CD4-positive, alpha-beta T cell treated with Interleukin-17A for 1 hour (primary cell): ENCODE measurements around the gene LEPROT.

Experiments used
- DNase-seq: peaks from one replicate; pipeline ENCODE4 v3.0.0-alpha.2; 2020

The LEPROT gene

GRCh38 chr1:65478379-65479026 lies 58.0 kb downstream of the LEPROT start:
- no peak for DNase-seq

- DNase-seq, result no peak
These were observed 59.2 kb downstream of the LEPROT start for GRCh38 chr1:65479554-65480204.

GRCh38 chr1:65480684-65481405 lies 60.4 kb downstream of the LEPROT start:
- no peak for DNase-seq

GRCh38 chr1:65483993-65484754 lies 63.7 kb downstream of the LEPROT start:
- DNase-seq, result no peak
